ENCODE results near the gene PIGS. TPM values are rescaled to one million over a fixed set of nuclear protein-coding genes. Genes with fewer than 3 reads are reported as not detected.

The PIGS gene
- total and polyA plus RNA-seq, 7 experiments from 2014 or later: 46.6 to 71.2 (median 60.4) TPM

DNA sequence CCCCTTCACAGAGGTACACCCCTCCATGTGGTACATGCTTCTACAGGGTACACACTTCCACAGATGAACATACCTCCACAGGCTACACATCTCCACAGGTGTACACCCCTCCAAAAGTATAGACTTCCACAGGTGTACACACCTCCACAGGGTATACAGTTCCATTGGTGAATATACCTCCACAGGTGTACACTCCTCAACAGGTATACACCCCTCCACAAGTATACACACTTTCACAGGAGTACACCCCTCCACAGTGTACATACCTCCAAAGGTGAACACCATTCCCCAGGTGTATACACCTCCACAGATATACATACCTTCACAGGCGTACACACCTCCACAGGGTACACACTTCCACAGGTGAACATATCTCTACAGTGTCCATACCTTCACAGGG, 55.8 kb downstream of the PIGS start:
- Histone ChIP-seq H3K27me3 (ENCODE audit: control insufficient read depth in 2 of 2, insufficient read depth in 2 of 2, low read length in 2 of 2) (no peaks in the 10 kb centered on the region), H3K36me3 (ENCODE audit: control insufficient read depth in 2 of 3, insufficient read depth in 3 of 3, low read length in 3 of 3) (no peaks in the 10 kb centered on the region), H3K9me3 (ENCODE audit: control insufficient read depth in 2 of 3, low read length in 3 of 3) (no peaks in the 10 kb centered on the region), H3K27ac (ENCODE audit: low read depth, low read length) (no peak overlapping the region), H3K4me3 (ENCODE audit: low read length) (no peak overlapping the region), H3K4me1 (ENCODE audit: control insufficient read depth in 2 of 2, insufficient read depth in 2 of 2, low read length in 2 of 2) (no peaks in the 10 kb centered on the region)
- H3K4me3 Mint-ChIP-seq: no peak overlapping the region
- ChIA-PET CTCF (no interaction called here), POLR2A (no interaction called here)
- no peaks in the 10 kb centered on the region for H3K36me3 Mint-ChIP-seq
- no peak overlapping the region for H3K27ac Mint-ChIP-seq
- intact Hi-C loops (cut with micrococcal nuclease): no loop called here
- no peak for DNase-seq
- peaks cover 0 to 4% (median 0%) of the 10 kb centered on the region in 7 donors for H3K4me1 Mint-ChIP-seq
- no peak for ATAC-seq
- peaks cover 8 to 21% (median 11%) of the 10 kb centered on the region in 5 donors for H3K27me3 Mint-ChIP-seq
- peaks cover 0 to 4% (median 0%) of the 10 kb centered on the region in 11 donors for H3K9me3 Mint-ChIP-seq

DNA sequence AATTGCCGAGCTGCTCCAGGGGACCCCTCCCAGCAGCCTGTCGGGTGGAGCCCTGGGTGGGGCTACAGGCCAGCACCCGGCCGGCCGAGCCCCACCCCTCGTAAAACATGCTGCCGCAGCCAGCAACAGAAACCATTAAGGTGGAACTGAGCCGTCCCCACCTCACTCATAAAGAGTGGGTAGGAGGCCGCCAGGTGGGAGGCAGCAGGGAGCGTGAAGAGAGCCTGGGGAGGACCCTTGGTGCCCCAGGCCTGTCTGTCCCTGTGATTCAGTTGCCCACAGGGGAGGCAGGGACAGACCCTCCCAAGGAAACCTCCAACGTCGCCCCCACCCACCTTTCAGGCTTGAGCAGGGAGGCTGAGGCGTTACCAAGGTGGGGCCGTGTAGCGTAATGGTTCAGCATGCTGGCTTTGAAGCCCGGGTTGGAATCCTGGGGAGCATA, 56.7 kb downstream of the PIGS start:
- Histone ChIP-seq H3K36me3 (ENCODE audit: control insufficient read depth in 2 of 3, insufficient read depth in 3 of 3, low read length in 3 of 3) (no peaks in the 10 kb centered on the region), H3K27me3 (ENCODE audit: control insufficient read depth in 2 of 2, insufficient read depth in 2 of 2, low read length in 2 of 2) (no peaks in the 10 kb centered on the region)
- intact Hi-C loops (cut with micrococcal nuclease): no loop called here

DNA sequence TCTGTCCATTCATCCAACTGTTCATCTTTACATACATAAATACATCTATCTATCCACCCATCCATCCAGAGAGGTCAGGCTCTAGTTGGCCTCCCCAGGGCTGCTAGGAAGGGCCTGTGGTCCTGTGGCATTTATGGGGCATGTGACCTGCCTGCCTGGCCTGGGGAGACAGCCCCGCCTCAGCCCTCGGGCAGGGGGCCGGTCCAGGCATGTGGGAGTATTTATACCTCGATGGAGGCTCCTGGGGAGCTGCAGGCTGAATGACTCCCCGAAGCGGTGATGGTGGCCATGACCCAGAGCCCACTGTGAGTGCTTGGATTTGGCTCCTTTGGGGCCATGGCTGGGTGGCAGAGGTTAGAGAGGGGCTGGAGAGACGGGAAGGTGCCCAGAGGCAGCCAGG, 57.8 kb downstream of the PIGS start:
- ChIA-PET POLR2A (interaction anchor here (1.0 kb wide), 1 partner anchor 136 kb away, joined by 3 read pairs; no protein-coding TSS in a partner anchor), CTCF (no interaction called here)
- H3K4me3 ChIP-seq (ENCODE audit: low read length): no peak overlapping the region
- no peak overlapping the region for H3K27ac ChIP-seq (ENCODE audit: low read depth, low read length)
- Mint-ChIP-seq H3K4me3 (no peak overlapping the region), H3K9me3 (peaks cover 0 to 4% (median 0%) of the 10 kb centered on the region in 11 donors), H3K36me3 (no peaks in the 10 kb centered on the region), H3K27me3 (peaks cover 13 to 28% (median 23%) of the 10 kb centered on the region in 5 donors), H3K4me1 (peaks cover 0 to 2% (median 0%) of the 10 kb centered on the region in 7 donors), H3K27ac (no peak overlapping the region)
- DNase-seq (no peak), ATAC-seq (no peak)
- no peaks in the 10 kb centered on the region for H3K4me1 ChIP-seq (ENCODE audit: control insufficient read depth in 2 of 2, insufficient read depth in 2 of 2, low read length in 2 of 2)
- intact Hi-C loops (cut with micrococcal nuclease): no loop called here
- H3K9me3 ChIP-seq (ENCODE audit: control insufficient read depth in 2 of 3, low read length in 3 of 3): no peaks in the 10 kb centered on the region
- no peaks in the 10 kb centered on the region for H3K36me3 ChIP-seq (ENCODE audit: control insufficient read depth in 2 of 3, insufficient read depth in 3 of 3, low read length in 3 of 3)
- no peaks in the 10 kb centered on the region for H3K27me3 ChIP-seq (ENCODE audit: control insufficient read depth in 2 of 2, insufficient read depth in 2 of 2, low read length in 2 of 2)

More for the DNA sequence above, 56.7 kb downstream of the PIGS start:
- ATAC-seq: no peak
- H3K4me1 ChIP-seq (ENCODE audit: control insufficient read depth in 2 of 2, insufficient read depth in 2 of 2, low read length in 2 of 2): no peaks in the 10 kb centered on the region
- no peak overlapping the region for H3K27ac Mint-ChIP-seq
- ChIA-PET POLR2A (no interaction called here), CTCF (no interaction called here)
- DNase-seq: no peak
- no peak overlapping the region for H3K27ac ChIP-seq (ENCODE audit: low read depth, low read length)
- no peaks in the 10 kb centered on the region for H3K36me3 Mint-ChIP-seq
- peaks cover 8 to 27% (median 17%) of the 10 kb centered on the region in 5 donors for H3K27me3 Mint-ChIP-seq
- no peak overlapping the region for H3K4me3 Mint-ChIP-seq
- no peak overlapping the region for H3K4me3 ChIP-seq (ENCODE audit: low read length)
- H3K4me1 Mint-ChIP-seq: peaks cover 0 to 4% (median 0%) of the 10 kb centered on the region in 7 donors
- peaks cover 0 to 4% (median 0%) of the 10 kb centered on the region in 11 donors for H3K9me3 Mint-ChIP-seq
- H3K9me3 ChIP-seq (ENCODE audit: control insufficient read depth in 2 of 3, low read length in 3 of 3): no peaks in the 10 kb centered on the region

DNA sequence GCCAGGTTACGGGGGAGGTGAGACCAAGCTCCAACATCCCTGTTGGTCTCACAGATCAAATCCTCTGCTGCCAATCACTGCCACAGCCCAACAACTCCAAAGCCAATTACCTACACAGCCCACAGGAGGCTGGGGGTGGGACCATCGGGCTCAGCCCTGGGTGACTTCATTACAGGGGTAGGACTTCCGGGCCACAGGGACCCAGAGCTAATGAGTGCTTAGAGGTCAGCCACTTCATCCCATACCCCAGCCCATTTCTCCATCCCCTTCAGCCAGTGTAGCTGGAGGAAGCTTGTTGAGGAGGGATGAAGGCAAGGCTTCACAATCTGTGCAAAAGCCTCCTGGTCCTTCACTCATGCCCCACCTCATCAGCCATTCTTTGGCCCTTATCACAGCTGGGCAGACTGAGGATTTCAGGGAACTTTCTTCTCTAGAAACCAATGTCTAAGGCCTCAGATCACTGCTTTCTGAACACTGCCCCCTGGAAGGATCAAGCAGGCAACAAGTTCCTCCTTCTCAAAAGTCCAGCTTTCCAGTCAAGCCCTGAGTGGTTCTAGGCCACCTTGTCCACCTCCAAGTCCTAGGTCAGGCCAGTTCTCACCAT, 59.4 kb downstream of the PIGS start:
- H3K27me3 ChIP-seq (ENCODE audit: control insufficient read depth in 2 of 2, insufficient read depth in 2 of 2, low read length in 2 of 2): no peaks in the 10 kb centered on the region
- peaks cover 0 to 4% (median 0%) of the 10 kb centered on the region in 11 donors for H3K9me3 Mint-ChIP-seq
- ChIA-PET CTCF (no interaction called here), POLR2A (no interaction called here)
- H3K4me3 Mint-ChIP-seq: no peak overlapping the region
- H3K36me3 ChIP-seq (ENCODE audit: control insufficient read depth in 2 of 3, insufficient read depth in 3 of 3, low read length in 3 of 3): no peaks in the 10 kb centered on the region
- no peak overlapping the region for H3K27ac Mint-ChIP-seq
- H3K27me3 Mint-ChIP-seq: peaks cover 12 to 33% (median 21%) of the 10 kb centered on the region in 5 donors
- H3K27ac ChIP-seq (ENCODE audit: low read depth, low read length): no peak overlapping the region
- DNase-seq (no peak), ATAC-seq (no peak)
- no peaks in the 10 kb centered on the region for H3K9me3 ChIP-seq (ENCODE audit: control insufficient read depth in 2 of 3, low read length in 3 of 3)
- no peaks in the 10 kb centered on the region for H3K36me3 Mint-ChIP-seq
- no peaks in the 10 kb centered on the region for H3K4me1 ChIP-seq (ENCODE audit: control insufficient read depth in 2 of 2, insufficient read depth in 2 of 2, low read length in 2 of 2)
- no peak overlapping the region for H3K4me3 ChIP-seq (ENCODE audit: low read length)
- no peaks in the 10 kb centered on the region for H3K4me1 Mint-ChIP-seq
- intact Hi-C loops (cut with micrococcal nuclease): no loop called here

DNA sequence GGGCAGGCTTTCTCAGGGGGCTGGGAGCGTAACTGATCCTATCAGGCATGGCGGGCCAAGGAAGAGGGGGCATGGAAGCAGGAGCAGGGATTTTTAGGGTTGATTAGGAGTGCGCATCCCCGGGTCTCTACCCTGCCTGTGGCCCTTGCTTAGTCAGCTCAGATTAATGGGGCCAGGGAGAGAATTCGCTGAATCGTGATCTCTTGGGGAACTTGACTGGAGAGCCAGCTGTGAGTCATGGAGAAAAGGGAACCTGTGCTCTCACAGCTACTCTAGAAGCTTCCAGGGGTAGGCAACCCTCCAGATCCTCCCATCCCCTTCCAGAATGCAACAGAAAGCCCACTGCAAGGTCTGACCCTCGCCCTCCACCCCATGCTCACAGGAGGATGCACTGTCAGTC, 61.5 kb downstream of the PIGS start:
- ChIA-PET POLR2A (no interaction called here), CTCF (no interaction called here)
- Histone ChIP-seq H3K4me1 (ENCODE audit: control insufficient read depth in 2 of 2, insufficient read depth in 2 of 2, low read length in 2 of 2) (no peaks in the 10 kb centered on the region), H3K27me3 (ENCODE audit: control insufficient read depth in 2 of 2, insufficient read depth in 2 of 2, low read length in 2 of 2) (no peaks in the 10 kb centered on the region), H3K4me3 (ENCODE audit: low read length) (no peak overlapping the region), H3K36me3 (ENCODE audit: control insufficient read depth in 2 of 3, insufficient read depth in 3 of 3, low read length in 3 of 3) (no peaks in the 10 kb centered on the region), H3K27ac (ENCODE audit: low read depth, low read length) (no peak overlapping the region), H3K9me3 (ENCODE audit: control insufficient read depth in 2 of 3, low read length in 3 of 3) (no peaks in the 10 kb centered on the region)
- Mint-ChIP-seq H3K9me3 (no peaks in the 10 kb centered on the region), H3K4me3 (no peak overlapping the region), H3K36me3 (no peaks in the 10 kb centered on the region), H3K27ac (no peak overlapping the region), H3K27me3 (peaks cover 20 to 36% (median 21%) of the 10 kb centered on the region in 5 donors), H3K4me1 (no peaks in the 10 kb centered on the region)
- no peak for DNase-seq
- peak; percentile 75 for ATAC-seq
- intact Hi-C loops (cut with micrococcal nuclease): no loop called here

DNA sequence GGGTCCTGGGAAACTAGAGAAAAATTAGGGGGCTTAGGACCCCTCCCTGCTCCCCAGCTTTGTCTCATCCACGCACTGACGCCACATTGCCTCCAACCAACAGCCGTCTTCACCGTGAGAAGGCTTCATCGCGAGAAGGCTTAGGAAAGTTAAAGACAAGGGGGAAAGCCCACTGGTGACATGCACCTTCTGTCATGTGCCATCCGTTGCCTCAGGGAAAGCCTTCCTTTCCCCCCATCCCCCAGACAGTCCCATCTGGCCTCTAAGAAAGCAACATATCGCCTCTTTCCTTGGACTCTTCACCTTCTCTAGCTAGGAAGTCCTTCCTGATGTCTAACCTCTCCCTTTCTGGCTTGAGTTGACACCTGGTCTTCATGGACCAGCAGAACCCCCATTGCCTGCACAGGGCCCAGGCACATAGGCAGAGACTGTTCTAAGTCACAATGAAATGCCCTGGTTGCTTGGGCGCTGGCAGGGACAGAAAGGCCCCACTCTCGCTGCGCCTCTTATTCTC, 63.1 kb downstream of the PIGS start:
- H3K36me3 ChIP-seq (ENCODE audit: control insufficient read depth in 2 of 3, insufficient read depth in 3 of 3, low read length in 3 of 3): no peaks in the 10 kb centered on the region
- no peaks in the 10 kb centered on the region for H3K27me3 ChIP-seq (ENCODE audit: control insufficient read depth in 2 of 2, insufficient read depth in 2 of 2, low read length in 2 of 2)
- H3K27ac ChIP-seq (ENCODE audit: low read depth, low read length): no peak overlapping the region
- no peaks in the 10 kb centered on the region for H3K4me1 ChIP-seq (ENCODE audit: control insufficient read depth in 2 of 2, insufficient read depth in 2 of 2, low read length in 2 of 2)
- Mint-ChIP-seq H3K4me3 (no peak overlapping the region), H3K4me1 (no peaks in the 10 kb centered on the region), H3K36me3 (no peaks in the 10 kb centered on the region), H3K27ac (no peak overlapping the region), H3K9me3 (no peaks in the 10 kb centered on the region), H3K27me3 (peaks cover 16 to 29% (median 21%) of the 10 kb centered on the region in 5 donors)
- no peaks in the 10 kb centered on the region for H3K9me3 ChIP-seq (ENCODE audit: control insufficient read depth in 2 of 3, low read length in 3 of 3)
- ChIA-PET CTCF (no interaction called here), POLR2A (no interaction called here)
- DNase-seq (no peak), ATAC-seq (no peak)
- H3K4me3 ChIP-seq (ENCODE audit: low read length): no peak overlapping the region
- intact Hi-C loops (cut with micrococcal nuclease): no loop called here

DNA sequence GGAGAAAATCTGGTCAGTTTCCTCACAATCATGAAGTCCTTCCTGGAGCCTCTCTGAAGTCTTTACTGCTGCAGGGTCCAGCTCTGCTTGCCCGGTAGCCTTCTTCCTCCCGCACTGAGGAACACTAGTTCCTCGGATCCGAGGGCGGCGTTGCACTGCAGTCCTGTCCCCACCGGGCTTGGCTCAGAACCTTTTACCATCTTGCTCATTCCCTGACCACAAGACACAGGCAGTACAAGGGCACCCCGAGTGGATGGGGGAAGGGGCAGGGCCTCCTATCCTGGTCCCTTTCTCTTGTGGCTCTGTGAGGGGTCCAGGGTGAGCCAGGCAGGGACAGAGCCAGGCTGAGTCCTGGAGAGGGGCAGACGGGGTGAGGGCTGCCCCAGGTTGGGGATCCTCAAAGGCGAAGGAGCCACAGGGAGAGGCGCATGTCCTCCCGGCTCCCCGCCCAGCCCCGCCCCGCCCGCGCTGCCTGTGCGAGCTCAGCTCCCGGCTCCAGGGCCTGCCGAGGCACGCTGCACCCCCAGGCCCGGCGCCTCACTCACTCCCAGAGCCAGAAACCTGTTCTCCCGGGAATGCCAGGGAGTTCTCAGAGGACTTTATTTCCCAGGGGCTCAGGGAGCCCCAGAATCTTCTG, 63.6 kb downstream of the PIGS start:
- Histone ChIP-seq H3K27ac (ENCODE audit: low read depth, low read length) (no peak overlapping the region), H3K4me1 (ENCODE audit: control insufficient read depth in 2 of 2, insufficient read depth in 2 of 2, low read length in 2 of 2) (no peaks in the 10 kb centered on the region), H3K4me3 (ENCODE audit: low read length) (no peak overlapping the region), H3K27me3 (ENCODE audit: control insufficient read depth in 2 of 2, insufficient read depth in 2 of 2, low read length in 2 of 2) (no peaks in the 10 kb centered on the region), H3K9me3 (ENCODE audit: control insufficient read depth in 2 of 3, low read length in 3 of 3) (no peaks in the 10 kb centered on the region), H3K36me3 (ENCODE audit: control insufficient read depth in 2 of 3, insufficient read depth in 3 of 3, low read length in 3 of 3) (no peaks in the 10 kb centered on the region)
- DNase-seq (no peak), ATAC-seq (no peak)
- Mint-ChIP-seq H3K9me3 (no peaks in the 10 kb centered on the region), H3K27ac (no peak overlapping the region), H3K36me3 (no peaks in the 10 kb centered on the region), H3K4me1 (no peaks in the 10 kb centered on the region), H3K4me3 (no peak overlapping the region), H3K27me3 (peaks cover 16 to 27% (median 21%) of the 10 kb centered on the region in 5 donors)
- intact Hi-C loops (cut with micrococcal nuclease): no loop called here
- POLR2A ChIA-PET: no interaction called here
- CTCF ChIA-PET: no interaction called here
